ENCODE results near the gene VWA2. TPM values are rescaled to one million over a fixed set of nuclear protein-coding genes. Genes with fewer than 3 reads are reported as not detected.

Gene VWA2
- total RNA-seq, 1 donor from 2014 or later: 1.2 TPM

GRCh38 chr10:114252883-114253282 lies 13.8 kb downstream of the VWA2 start:
- no peak overlapping the region for H3K4me3 ChIP-seq (ENCODE audit: low read depth, low read length)
- DNase-seq (ENCODE audit: low read depth): no peak
- TF ChIP-seq CTCF (conservative IDR thresholded peaks at IDR 0.05; ENCODE audit: low read depth, low read length): no peak

GRCh38 chr10:114255227-114255626 lies 16.2 kb downstream of the VWA2 start:
- H3K4me3 ChIP-seq (ENCODE audit: low read depth, low read length): no peak overlapping the region
- no peak for DNase-seq (ENCODE audit: low read depth)
- TF ChIP-seq CTCF (conservative IDR thresholded peaks at IDR 0.05; ENCODE audit: low read depth, low read length): no peak

GRCh38 chr10:114256008-114256765 lies 17.1 kb downstream of the VWA2 start:
- no peak for DNase-seq (ENCODE audit: low read depth)
- TF ChIP-seq CTCF (conservative IDR thresholded peaks at IDR 0.05; ENCODE audit: low read depth, low read length): no peak
- H3K4me3 ChIP-seq (ENCODE audit: low read depth, low read length): no peak overlapping the region

- TF ChIP-seq CTCF (conservative IDR thresholded peaks at IDR 0.05; ENCODE audit: low read depth, low read length): no peak
- H3K4me3 ChIP-seq (ENCODE audit: low read depth, low read length): no peak overlapping the region
- DNase-seq (ENCODE audit: low read depth): no peak
Measured at GRCh38 chr10:114256822-114257221, 17.8 kb downstream of the VWA2 start.

GRCh38 chr10:114257498-114257897 lies 18.4 kb downstream of the VWA2 start:
- no peak for DNase-seq (ENCODE audit: low read depth)
- no peak overlapping the region for H3K4me3 ChIP-seq (ENCODE audit: low read depth, low read length)
- no peak for TF ChIP-seq CTCF (conservative IDR thresholded peaks at IDR 0.05; ENCODE audit: low read depth, low read length)

- H3K4me3 ChIP-seq (ENCODE audit: low read depth, low read length): no peak overlapping the region
- DNase-seq (ENCODE audit: low read depth): no peak
- no peak for TF ChIP-seq CTCF (conservative IDR thresholded peaks at IDR 0.05; ENCODE audit: low read depth, low read length)
Measured at GRCh38 chr10:114258274-114258840, 19.3 kb downstream of the VWA2 start.

- H3K4me3 ChIP-seq (ENCODE audit: low read depth, low read length): no peak overlapping the region
- no peak for DNase-seq (ENCODE audit: low read depth)
- no peak for TF ChIP-seq CTCF (conservative IDR thresholded peaks at IDR 0.05; ENCODE audit: low read depth, low read length)
Measured at GRCh38 chr10:114259824-114260223, 20.8 kb downstream of the VWA2 start.

Measured in epithelial cell of proximal tubule (primary cell).